SK-N-SH (cell line): ENCODE measurements around the gene MBNL1. TPM values are rescaled to one million over a fixed set of nuclear protein-coding genes. Genes with fewer than 3 reads are reported as not detected.

Experiments
- CTCF ChIA-PET: fragments of 300-600, 350-600 bp; formaldehyde crosslinking; extraction: SDS; loops from one replicate; lab custom pipeline; 2021; lab: Yijun Ruan, JAX
- POLR2A ChIA-PET: fragments of 350-600 bp; sonication (Branson Sonifier 250); formaldehyde crosslinking; extraction: SDS; loops from one replicate; lab custom pipeline; 2020; ENCODE audit warnings: antibody characterized with exemption, inconsistent platforms; lab: Yijun Ruan, JAX
- DNase-seq: peaks from one replicate; pipeline ENCODE4 v3.0.0; 2012
- H2AFZ ChIP-seq: fragments of 200-600 bp; sonication (generic); 2 replicates; pipeline ENCODE4 v1.8.1; 2016; ENCODE audit warnings: antibody characterized with exemption, mild to moderate bottlenecking, low read depth
- H3F3A ChIP-seq: fragments of 200-600 bp; sonication (generic); replicated peaks from 2 replicates; pipeline ENCODE3; 2016; ENCODE audit warnings: antibody characterized with exemption, mild to moderate bottlenecking; ENCODE audit not compliant: insufficient read depth
- H3K27ac ChIP-seq, 2 experiments: fragments of 200-500 bp in 1 of 2; fragments of 200-600 bp in 1 of 2; sonication (Bioruptor generic) in 1 of 2; sonication (generic), shearing (Covaris generic) in 1 of 2; 2 replicates each; pipeline versions ENCODE4 v1.5.1 to v1.6.1; 2014 to 2016; ENCODE audit warnings: low read depth in 2 of 2, inconsistent platforms in 1 of 2, low read length in 1 of 2, mild to moderate bottlenecking in 1 of 2, mixed read lengths in 1 of 2
- H3K27me3 ChIP-seq: fragments of 200-600 bp; sonication (generic), shearing (Covaris generic); 2 replicates; pipeline ENCODE4 v1.6.1; 2016; ENCODE audit warnings: mixed run types; ENCODE audit not compliant: insufficient read depth
- H3K36me3 ChIP-seq, 2 experiments: fragments of 200-500 bp in 1 of 2; fragments of 200-600 bp in 1 of 2; sonication (Bioruptor generic) in 1 of 2; sonication (generic) in 1 of 2; replicated peaks in 1 of 2; 2 replicates each; pipeline versions ENCODE3 to v1.5.1; 2014 to 2016; ENCODE audit warnings: low read length in 1 of 2, mild to moderate bottlenecking in 1 of 2; ENCODE audit not compliant: insufficient read depth in 2 of 2, control insufficient read depth in 1 of 2
- H3K4me1 ChIP-seq, 2 experiments: fragments of 200-500 bp in 1 of 2; fragments of 200-600 bp in 1 of 2; sonication (Bioruptor generic) in 1 of 2; sonication (generic), shearing (Covaris generic) in 1 of 2; 2 replicates each; pipeline versions ENCODE4 v1.5.1 to v1.6.1; 2014 to 2016; ENCODE audit warnings: low read depth in 1 of 2, low read length in 1 of 2, mixed run types in 1 of 2; ENCODE audit not compliant: insufficient read depth in 2 of 2, control insufficient read depth in 1 of 2
- H3K4me2 ChIP-seq: fragments of 200-600 bp; sonication (generic), shearing (Covaris generic); 2 replicates; pipeline ENCODE4 v1.6.1; 2017; ENCODE audit warnings: mixed run types
- H3K4me3 ChIP-seq, 2 experiments: fragments of 200-500 bp in 1 of 2; fragments of 200-600 bp in 1 of 2; sonication (Bioruptor generic) in 1 of 2; sonication (generic), shearing (Covaris generic) in 1 of 2; 2 replicates each; pipeline versions ENCODE4 v1.5.1 to v1.8.1; 2014 to 2016; ENCODE audit warnings: low read depth in 2 of 2, inconsistent platforms in 1 of 2, low read length in 1 of 2, mild to moderate bottlenecking in 1 of 2, mixed read lengths in 1 of 2, moderate library complexity in 1 of 2
- H3K79me2 ChIP-seq: fragments of 200-600 bp; sonication (generic); 2 replicates; pipeline ENCODE4 v1.8.1; 2017; ENCODE audit warnings: mild to moderate bottlenecking; ENCODE audit not compliant: insufficient read depth
- H3K9ac ChIP-seq: fragments of 200-600 bp; sonication (generic); 2 replicates; pipeline ENCODE4 v1.6.1; 2017; ENCODE audit warnings: mixed run types
- H3K9me2 ChIP-seq: fragments of 200-600 bp; sonication (generic); 2 replicates; pipeline ENCODE4 v1.6.1; 2017; ENCODE audit warnings: mixed run types
- H3K9me3 ChIP-seq: fragments of 200-600 bp; sonication (generic); 2 replicates; pipeline ENCODE4 v1.6.1; 2017; ENCODE audit warnings: mixed run types, mild to moderate bottlenecking, moderate library complexity
- H4K20me1 ChIP-seq: fragments of 200-600 bp; sonication (generic); 2 replicates; pipeline ENCODE4 v1.6.1; 2017; ENCODE audit warnings: mild to moderate bottlenecking, mixed run types; ENCODE audit not compliant: insufficient read depth
- ELF1 ChIP-seq: IDR thresholded peaks from 2 replicates; pipeline ENCODE4 v1.4.0; 2012
- FOSL2 ChIP-seq: IDR thresholded peaks from 2 replicates; pipeline ENCODE4 v1.4.0; 2012; ENCODE audit warnings: low read depth, mild to moderate bottlenecking, moderate library complexity, borderline replicate concordance
- GABPA ChIP-seq: IDR thresholded peaks from 2 replicates; pipeline ENCODE4 v1.4.0; 2012; ENCODE audit warnings: low read depth, mild to moderate bottlenecking
- GATA2 ChIP-seq: sonication (generic); formaldehyde crosslinking; IDR thresholded peaks from 2 replicates; pipeline ENCODE4 v1.5.0; 2020; ENCODE audit warnings: mild to moderate bottlenecking, missing genetic modification reagents
- MEF2A ChIP-seq: IDR thresholded peaks from 2 replicates; pipeline ENCODE4 v1.4.0; 2012; ENCODE audit warnings: low read depth, borderline replicate concordance
- POLR2AphosphoS5 ChIP-seq: IDR thresholded peaks from 2 replicates; pipeline ENCODE4 v1.6.1; 2012; ENCODE audit warnings: low read depth, low read length
- RAD21 ChIP-seq: IDR thresholded peaks from 2 replicates; pipeline ENCODE4 v1.6.1; 2012; ENCODE audit warnings: mild to moderate bottlenecking, low read length
- RCOR1 ChIP-seq: fragments of 150-350 bp; IDR thresholded peaks from 2 replicates; pipeline ENCODE4 v1.6.1; 2017; ENCODE audit warnings: antibody characterized with exemption, low read length
- SMC3 ChIP-seq: IDR thresholded peaks from 2 replicates; pipeline ENCODE4 v1.6.1; 2012; ENCODE audit warnings: low read depth, low read length, improper control_type of control experiment
- TEAD4 ChIP-seq: IDR thresholded peaks from 2 replicates; pipeline ENCODE4 v1.4.0; 2012; ENCODE audit warnings: mild to moderate bottlenecking, borderline replicate concordance; ENCODE audit not compliant: insufficient read depth
- YY1 ChIP-seq: IDR thresholded peaks from 2 replicates; pipeline ENCODE4 v1.4.0; 2012; ENCODE audit warnings: low read depth, mild to moderate bottlenecking
- WGBS: methylation state at CpG from one replicate; pipeline ENCODE4 v1.1.6; 2017; ENCODE audit warnings: low lambda C conversion rate; 5-methylcytosine and 5-hydroxymethylcytosine counted together
- polyA plus RNA-seq, 3 experiments: library from polyadenylated mRNA; depleted of rRNA; stranded (reverse); fragments of >200 nt; gene quantifications; 2 replicates each; pipeline ENCODE4 v1.2.3, GENCODE V29; 2012
- TF ChIP-seq, protein P1 (sequence below): IDR thresholded peaks from 2 replicates; pipeline ENCODE4 v1.6.1; 2012; ENCODE audit warnings: mild to moderate bottlenecking, low read depth, low read length, moderate library complexity
- TF ChIP-seq, protein P2 (sequence below): IDR thresholded peaks from 2 replicates; pipeline ENCODE4 v1.4.0; 2012; ENCODE audit warnings: low read depth, borderline replicate concordance
- TF ChIP-seq, protein P3 (sequence below): IDR thresholded peaks from 2 replicates; pipeline ENCODE4 v1.4.0; 2012; ENCODE audit warnings: low read depth
- TF ChIP-seq, protein P4 (sequence below): fragments of 150-350 bp; IDR thresholded peaks from 2 replicates; pipeline ENCODE4 v1.6.1; 2017; ENCODE audit warnings: antibody characterized with exemption, low read length, low read depth, borderline replicate concordance
- TF ChIP-seq, protein P5 (sequence below): IDR thresholded peaks from 2 replicates; pipeline ENCODE4 v1.4.0; 2012; ENCODE audit warnings: low read depth, borderline replicate concordance

Gene MBNL1
- polyA plus RNA-seq, 1 of the 3 experiments (the other 2 are of a cell fraction) = 44.3 TPM

DNA sequence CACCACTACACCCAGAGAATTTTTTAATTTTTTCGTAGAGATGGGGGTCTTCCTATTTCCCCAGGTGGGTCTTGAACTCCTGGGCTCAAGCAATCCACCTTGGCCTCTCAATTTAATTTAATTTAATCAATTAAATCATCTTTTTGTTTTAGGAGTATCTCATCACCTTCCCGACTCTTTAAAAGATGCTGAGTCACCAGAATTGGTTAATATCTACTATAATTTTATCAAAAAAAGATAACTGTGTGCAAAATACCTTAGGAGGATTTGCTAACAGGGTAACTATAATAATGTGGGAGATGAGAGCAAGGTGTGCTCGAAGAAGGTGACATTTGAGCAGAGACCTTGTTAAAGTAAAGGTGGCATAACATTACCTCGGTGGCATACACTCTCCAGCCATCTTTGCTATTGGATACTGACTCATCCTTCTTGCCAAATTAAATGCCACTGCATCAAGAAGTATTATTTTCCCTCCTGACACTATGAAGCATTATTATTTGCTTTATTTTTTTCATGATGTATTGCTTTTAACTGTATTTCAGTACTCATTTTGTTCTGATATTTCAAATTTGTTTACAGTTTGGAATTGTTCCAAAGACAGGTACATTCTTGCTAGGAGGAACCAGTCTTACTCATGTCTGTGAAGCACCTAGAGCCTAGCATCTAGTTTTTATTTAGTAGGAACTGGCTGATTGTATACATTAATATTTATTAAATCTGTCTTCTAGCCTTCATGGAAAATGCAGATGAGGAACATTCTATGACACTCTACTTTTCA lies 200.7 kb downstream of the MBNL1 start (continued):
- TF ChIP-seq, protein P1, sequence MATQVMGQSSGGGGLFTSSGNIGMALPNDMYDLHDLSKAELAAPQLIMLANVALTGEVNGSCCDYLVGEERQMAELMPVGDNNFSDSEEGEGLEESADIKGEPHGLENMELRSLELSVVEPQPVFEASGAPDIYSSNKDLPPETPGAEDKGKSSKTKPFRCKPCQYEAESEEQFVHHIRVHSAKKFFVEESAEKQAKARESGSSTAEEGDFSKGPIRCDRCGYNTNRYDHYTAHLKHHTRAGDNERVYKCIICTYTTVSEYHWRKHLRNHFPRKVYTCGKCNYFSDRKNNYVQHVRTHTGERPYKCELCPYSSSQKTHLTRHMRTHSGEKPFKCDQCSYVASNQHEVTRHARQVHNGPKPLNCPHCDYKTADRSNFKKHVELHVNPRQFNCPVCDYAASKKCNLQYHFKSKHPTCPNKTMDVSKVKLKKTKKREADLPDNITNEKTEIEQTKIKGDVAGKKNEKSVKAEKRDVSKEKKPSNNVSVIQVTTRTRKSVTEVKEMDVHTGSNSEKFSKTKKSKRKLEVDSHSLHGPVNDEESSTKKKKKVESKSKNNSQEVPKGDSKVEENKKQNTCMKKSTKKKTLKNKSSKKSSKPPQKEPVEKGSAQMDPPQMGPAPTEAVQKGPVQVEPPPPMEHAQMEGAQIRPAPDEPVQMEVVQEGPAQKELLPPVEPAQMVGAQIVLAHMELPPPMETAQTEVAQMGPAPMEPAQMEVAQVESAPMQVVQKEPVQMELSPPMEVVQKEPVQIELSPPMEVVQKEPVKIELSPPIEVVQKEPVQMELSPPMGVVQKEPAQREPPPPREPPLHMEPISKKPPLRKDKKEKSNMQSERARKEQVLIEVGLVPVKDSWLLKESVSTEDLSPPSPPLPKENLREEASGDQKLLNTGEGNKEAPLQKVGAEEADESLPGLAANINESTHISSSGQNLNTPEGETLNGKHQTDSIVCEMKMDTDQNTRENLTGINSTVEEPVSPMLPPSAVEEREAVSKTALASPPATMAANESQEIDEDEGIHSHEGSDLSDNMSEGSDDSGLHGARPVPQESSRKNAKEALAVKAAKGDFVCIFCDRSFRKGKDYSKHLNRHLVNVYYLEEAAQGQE = no peak
- TF ChIP-seq FOSL2 = no peak
- no peak for TF ChIP-seq POLR2AphosphoS5
- TF ChIP-seq, all 33 proteins: peak for 0

DNA sequence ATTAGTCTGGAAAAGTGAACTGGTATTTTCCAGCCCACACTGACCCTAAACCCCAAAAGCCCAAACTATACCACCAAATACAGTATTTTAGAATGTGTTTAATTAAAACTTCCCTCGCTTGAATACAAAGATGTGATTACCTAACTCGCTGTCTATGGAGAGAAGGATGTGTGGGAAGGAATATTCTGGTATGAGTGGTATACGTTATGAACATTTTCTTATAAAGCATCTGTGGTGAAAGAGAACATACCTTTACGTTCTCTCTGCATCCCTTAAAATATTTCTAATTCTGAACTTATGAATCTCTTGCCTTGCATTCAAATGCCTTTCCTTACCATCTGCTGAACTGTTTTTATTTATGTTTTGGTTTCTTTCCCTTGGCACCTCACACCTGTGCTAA lies 201.4 kb downstream of the MBNL1 start:
- no peak for DNase-seq
- Histone ChIP-seq H3F3A (peaks cover 40% of the 10 kb centered on the region), H3K9me2 (no peaks in the 10 kb centered on the region), H3K9me3 (no peaks in the 10 kb centered on the region), H3K27me3 (no peaks in the 10 kb centered on the region), H3K27ac (no peak overlapping the region), H3K9ac (no peak overlapping the region), H3K4me2 (no peak overlapping the region), H4K20me1 (no peaks in the 10 kb centered on the region), H3K4me3 (no peak overlapping the region), H3K79me2 (no peaks in the 10 kb centered on the region), H2AFZ (no peak overlapping the region), H3K4me1 (peaks cover 0 to 3% of the 10 kb centered on the region in 2 experiments; a peak in 1 of 4 replicates), H3K36me3 (peaks cover 12 to 29% of the 10 kb centered on the region in 2 experiments)
- POLR2A ChIA-PET = no interaction called here
- CTCF ChIA-PET = interaction anchor here (1.1 kb wide), 1 partner anchor 104 kb away, joined by 3 read pairs; no protein-coding TSS in a partner anchor
- 97% methylated on average over 4 of the region's 4 CpGs for WGBS
- TF ChIP-seq RAD21 (no peak), SMC3 (no peak), TEAD4 (no peak), FOSL2 (no peak), ELF1 (no peak), GATA2 (no peak), YY1 (no peak), POLR2AphosphoS5 (no peak), GABPA (no peak), MEF2A (no peak), RCOR1 (no peak)
- TF ChIP-seq, protein P2, sequence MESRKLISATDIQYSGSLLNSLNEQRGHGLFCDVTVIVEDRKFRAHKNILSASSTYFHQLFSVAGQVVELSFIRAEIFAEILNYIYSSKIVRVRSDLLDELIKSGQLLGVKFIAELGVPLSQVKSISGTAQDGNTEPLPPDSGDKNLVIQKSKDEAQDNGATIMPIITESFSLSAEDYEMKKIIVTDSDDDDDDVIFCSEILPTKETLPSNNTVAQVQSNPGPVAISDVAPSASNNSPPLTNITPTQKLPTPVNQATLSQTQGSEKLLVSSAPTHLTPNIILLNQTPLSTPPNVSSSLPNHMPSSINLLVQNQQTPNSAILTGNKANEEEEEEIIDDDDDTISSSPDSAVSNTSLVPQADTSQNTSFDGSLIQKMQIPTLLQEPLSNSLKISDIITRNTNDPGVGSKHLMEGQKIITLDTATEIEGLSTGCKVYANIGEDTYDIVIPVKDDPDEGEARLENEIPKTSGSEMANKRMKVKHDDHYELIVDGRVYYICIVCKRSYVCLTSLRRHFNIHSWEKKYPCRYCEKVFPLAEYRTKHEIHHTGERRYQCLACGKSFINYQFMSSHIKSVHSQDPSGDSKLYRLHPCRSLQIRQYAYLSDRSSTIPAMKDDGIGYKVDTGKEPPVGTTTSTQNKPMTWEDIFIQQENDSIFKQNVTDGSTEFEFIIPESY = no peak
- TF ChIP-seq, protein P3, sequence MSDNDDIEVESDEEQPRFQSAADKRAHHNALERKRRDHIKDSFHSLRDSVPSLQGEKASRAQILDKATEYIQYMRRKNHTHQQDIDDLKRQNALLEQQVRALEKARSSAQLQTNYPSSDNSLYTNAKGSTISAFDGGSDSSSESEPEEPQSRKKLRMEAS = no peak
- TF ChIP-seq, protein P4, sequence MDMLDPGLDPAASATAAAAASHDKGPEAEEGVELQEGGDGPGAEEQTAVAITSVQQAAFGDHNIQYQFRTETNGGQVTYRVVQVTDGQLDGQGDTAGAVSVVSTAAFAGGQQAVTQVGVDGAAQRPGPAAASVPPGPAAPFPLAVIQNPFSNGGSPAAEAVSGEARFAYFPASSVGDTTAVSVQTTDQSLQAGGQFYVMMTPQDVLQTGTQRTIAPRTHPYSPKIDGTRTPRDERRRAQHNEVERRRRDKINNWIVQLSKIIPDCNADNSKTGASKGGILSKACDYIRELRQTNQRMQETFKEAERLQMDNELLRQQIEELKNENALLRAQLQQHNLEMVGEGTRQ = no peak
- TF ChIP-seq, protein P5, sequence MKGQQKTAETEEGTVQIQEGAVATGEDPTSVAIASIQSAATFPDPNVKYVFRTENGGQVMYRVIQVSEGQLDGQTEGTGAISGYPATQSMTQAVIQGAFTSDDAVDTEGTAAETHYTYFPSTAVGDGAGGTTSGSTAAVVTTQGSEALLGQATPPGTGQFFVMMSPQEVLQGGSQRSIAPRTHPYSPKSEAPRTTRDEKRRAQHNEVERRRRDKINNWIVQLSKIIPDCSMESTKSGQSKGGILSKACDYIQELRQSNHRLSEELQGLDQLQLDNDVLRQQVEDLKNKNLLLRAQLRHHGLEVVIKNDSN = no peak
- TF ChIP-seq, protein P1 = no peak
